ENCODE measurements around the gene FBXO21.
"Not testable (repeated sequence)": the region's sequence is repeated elsewhere in the genome, so short reads cannot be mapped to it uniquely, and the experiment has no call there.

DNA sequence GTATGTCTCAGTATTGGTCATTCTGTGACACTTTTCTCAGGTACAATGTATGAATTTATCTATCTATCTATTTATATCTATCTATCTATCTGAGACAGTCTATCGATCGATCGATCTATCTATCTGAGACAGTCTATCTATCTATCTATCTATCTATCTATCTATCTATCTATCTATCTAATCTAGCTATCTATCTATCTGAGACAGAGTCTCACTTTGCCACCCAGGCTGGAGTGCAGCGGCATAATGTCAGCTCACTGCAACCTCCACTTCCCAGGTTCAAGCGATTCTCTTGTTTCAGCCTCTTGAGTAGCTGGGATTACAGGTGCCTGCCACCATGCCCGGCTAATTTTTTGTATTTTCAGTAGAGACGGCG is 8.8 kb downstream of the FBXO21 start:
- TF ChIP-seq, protein P1, sequence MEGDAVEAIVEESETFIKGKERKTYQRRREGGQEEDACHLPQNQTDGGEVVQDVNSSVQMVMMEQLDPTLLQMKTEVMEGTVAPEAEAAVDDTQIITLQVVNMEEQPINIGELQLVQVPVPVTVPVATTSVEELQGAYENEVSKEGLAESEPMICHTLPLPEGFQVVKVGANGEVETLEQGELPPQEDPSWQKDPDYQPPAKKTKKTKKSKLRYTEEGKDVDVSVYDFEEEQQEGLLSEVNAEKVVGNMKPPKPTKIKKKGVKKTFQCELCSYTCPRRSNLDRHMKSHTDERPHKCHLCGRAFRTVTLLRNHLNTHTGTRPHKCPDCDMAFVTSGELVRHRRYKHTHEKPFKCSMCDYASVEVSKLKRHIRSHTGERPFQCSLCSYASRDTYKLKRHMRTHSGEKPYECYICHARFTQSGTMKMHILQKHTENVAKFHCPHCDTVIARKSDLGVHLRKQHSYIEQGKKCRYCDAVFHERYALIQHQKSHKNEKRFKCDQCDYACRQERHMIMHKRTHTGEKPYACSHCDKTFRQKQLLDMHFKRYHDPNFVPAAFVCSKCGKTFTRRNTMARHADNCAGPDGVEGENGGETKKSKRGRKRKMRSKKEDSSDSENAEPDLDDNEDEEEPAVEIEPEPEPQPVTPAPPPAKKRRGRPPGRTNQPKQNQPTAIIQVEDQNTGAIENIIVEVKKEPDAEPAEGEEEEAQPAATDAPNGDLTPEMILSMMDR (conservative IDR thresholded peaks at IDR 0.05; ENCODE audit: low read depth in 2 of 2) = not testable (repeated sequence)
- not testable (repeated sequence) for TF ChIP-seq POLR2AphosphoS5 (IDR thresholded peaks at IDR 0.05; ENCODE audit: low read depth); EZH2 (IDR thresholded peaks at IDR 0.05; ENCODE audit: low read depth, unreplicated experiment); CREB1 (CRISPR knock-in tag; IDR thresholded peaks at IDR 0.05; ENCODE audit: low read depth); EZH2phosphoT487 (IDR thresholded peaks at IDR 0.05; ENCODE audit: unreplicated experiment); JUNB (IDR thresholded peaks at IDR 0.05; ENCODE audit: unreplicated experiment); STAT1 (IDR thresholded peaks at IDR 0.05; ENCODE audit: unreplicated experiment); ZNF114 (CRISPR knock-in tag; IDR thresholded peaks at IDR 0.05); NANOG (IDR thresholded peaks at IDR 0.05; ENCODE audit: borderline replicate concordance); ZNF331 (CRISPR knock-in tag; IDR thresholded peaks at IDR 0.05; ENCODE audit: low read depth)
- TF ChIP-seq, protein P2, sequence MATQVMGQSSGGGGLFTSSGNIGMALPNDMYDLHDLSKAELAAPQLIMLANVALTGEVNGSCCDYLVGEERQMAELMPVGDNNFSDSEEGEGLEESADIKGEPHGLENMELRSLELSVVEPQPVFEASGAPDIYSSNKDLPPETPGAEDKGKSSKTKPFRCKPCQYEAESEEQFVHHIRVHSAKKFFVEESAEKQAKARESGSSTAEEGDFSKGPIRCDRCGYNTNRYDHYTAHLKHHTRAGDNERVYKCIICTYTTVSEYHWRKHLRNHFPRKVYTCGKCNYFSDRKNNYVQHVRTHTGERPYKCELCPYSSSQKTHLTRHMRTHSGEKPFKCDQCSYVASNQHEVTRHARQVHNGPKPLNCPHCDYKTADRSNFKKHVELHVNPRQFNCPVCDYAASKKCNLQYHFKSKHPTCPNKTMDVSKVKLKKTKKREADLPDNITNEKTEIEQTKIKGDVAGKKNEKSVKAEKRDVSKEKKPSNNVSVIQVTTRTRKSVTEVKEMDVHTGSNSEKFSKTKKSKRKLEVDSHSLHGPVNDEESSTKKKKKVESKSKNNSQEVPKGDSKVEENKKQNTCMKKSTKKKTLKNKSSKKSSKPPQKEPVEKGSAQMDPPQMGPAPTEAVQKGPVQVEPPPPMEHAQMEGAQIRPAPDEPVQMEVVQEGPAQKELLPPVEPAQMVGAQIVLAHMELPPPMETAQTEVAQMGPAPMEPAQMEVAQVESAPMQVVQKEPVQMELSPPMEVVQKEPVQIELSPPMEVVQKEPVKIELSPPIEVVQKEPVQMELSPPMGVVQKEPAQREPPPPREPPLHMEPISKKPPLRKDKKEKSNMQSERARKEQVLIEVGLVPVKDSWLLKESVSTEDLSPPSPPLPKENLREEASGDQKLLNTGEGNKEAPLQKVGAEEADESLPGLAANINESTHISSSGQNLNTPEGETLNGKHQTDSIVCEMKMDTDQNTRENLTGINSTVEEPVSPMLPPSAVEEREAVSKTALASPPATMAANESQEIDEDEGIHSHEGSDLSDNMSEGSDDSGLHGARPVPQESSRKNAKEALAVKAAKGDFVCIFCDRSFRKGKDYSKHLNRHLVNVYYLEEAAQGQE (IDR thresholded peaks at IDR 0.05; ENCODE audit: unreplicated experiment) = not testable (repeated sequence)
- TF ChIP-seq, protein P3, sequence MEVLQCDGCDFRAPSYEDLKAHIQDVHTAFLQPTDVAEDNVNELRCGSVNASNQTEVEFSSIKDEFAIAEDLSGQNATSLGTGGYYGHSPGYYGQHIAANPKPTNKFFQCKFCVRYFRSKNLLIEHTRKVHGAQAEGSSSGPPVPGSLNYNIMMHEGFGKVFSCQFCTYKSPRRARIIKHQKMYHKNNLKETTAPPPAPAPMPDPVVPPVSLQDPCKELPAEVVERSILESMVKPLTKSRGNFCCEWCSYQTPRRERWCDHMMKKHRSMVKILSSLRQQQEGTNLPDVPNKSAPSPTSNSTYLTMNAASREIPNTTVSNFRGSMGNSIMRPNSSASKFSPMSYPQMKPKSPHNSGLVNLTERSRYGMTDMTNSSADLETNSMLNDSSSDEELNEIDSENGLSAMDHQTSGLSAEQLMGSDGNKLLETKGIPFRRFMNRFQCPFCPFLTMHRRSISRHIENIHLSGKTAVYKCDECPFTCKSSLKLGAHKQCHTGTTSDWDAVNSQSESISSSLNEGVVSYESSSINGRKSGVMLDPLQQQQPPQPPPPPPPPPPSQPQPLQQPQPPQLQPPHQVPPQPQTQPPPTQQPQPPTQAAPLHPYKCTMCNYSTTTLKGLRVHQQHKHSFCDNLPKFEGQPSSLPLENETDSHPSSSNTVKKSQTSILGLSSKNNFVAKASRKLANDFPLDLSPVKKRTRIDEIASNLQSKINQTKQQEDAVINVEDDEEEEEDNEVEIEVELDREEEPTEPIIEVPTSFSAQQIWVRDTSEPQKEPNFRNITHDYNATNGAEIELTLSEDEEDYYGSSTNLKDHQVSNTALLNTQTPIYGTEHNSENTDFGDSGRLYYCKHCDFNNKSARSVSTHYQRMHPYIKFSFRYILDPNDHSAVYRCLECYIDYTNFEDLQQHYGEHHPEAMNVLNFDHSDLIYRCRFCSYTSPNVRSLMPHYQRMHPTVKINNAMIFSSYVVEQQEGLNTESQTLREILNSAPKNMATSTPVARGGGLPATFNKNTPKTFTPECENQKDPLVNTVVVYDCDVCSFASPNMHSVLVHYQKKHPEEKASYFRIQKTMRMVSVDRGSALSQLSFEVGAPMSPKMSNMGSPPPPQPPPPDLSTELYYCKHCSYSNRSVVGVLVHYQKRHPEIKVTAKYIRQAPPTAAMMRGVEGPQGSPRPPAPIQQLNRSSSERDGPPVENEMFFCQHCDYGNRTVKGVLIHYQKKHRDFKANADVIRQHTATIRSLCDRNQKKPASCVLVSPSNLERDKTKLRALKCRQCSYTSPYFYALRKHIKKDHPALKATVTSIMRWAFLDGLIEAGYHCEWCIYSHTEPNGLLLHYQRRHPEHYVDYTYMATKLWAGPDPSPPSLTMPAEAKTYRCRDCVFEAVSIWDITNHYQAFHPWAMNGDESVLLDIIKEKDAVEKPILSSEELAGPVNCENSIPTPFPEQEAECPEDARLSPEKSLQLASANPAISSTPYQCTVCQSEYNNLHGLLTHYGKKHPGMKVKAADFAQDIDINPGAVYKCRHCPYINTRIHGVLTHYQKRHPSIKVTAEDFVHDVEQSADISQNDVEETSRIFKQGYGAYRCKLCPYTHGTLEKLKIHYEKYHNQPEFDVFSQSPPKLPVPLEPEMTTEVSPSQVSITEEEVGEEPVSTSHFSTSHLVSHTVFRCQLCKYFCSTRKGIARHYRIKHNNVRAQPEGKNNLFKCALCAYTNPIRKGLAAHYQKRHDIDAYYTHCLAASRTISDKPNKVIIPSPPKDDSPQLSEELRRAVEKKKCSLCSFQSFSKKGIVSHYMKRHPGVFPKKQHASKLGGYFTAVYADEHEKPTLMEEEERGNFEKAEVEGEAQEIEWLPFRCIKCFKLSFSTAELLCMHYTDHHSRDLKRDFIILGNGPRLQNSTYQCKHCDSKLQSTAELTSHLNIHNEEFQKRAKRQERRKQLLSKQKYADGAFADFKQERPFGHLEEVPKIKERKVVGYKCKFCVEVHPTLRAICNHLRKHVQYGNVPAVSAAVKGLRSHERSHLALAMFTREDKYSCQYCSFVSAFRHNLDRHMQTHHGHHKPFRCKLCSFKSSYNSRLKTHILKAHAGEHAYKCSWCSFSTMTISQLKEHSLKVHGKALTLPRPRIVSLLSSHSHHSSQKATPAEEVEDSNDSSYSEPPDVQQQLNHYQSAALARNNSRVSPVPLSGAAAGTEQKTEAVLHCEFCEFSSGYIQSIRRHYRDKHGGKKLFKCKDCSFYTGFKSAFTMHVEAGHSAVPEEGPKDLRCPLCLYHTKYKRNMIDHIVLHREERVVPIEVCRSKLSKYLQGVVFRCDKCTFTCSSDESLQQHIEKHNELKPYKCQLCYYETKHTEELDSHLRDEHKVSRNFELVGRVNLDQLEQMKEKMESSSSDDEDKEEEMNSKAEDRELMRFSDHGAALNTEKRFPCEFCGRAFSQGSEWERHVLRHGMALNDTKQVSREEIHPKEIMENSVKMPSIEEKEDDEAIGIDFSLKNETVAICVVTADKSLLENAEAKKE (CRISPR knock-in tag; IDR thresholded peaks at IDR 0.05) = not testable (repeated sequence)
- TF ChIP-seq, protein P4, sequence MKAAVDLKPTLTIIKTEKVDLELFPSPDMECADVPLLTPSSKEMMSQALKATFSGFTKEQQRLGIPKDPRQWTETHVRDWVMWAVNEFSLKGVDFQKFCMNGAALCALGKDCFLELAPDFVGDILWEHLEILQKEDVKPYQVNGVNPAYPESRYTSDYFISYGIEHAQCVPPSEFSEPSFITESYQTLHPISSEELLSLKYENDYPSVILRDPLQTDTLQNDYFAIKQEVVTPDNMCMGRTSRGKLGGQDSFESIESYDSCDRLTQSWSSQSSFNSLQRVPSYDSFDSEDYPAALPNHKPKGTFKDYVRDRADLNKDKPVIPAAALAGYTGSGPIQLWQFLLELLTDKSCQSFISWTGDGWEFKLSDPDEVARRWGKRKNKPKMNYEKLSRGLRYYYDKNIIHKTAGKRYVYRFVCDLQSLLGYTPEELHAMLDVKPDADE (IDR thresholded peaks at IDR 0.05) = not testable (repeated sequence)
